NT2/D1 (cell line): ENCODE results near the gene CHAMP1.

Experiments
- SUZ12 ChIP-seq: IDR thresholded peaks from 2 replicates; pipeline ENCODE4 v1.6.1; 2011; ENCODE audit not compliant: insufficient read length, insufficient read depth; ENCODE audit errors: extremely low read depth
- YY1 ChIP-seq: IDR thresholded peaks from 2 replicates; pipeline ENCODE4 v1.6.1; 2011; ENCODE audit not compliant: insufficient read length, insufficient read depth
- ZNF274 ChIP-seq: IDR thresholded peaks from 2 replicates; pipeline ENCODE4 v1.6.1; 2011; ENCODE audit warnings: mild to moderate bottlenecking, low read depth, low read length

DNA sequence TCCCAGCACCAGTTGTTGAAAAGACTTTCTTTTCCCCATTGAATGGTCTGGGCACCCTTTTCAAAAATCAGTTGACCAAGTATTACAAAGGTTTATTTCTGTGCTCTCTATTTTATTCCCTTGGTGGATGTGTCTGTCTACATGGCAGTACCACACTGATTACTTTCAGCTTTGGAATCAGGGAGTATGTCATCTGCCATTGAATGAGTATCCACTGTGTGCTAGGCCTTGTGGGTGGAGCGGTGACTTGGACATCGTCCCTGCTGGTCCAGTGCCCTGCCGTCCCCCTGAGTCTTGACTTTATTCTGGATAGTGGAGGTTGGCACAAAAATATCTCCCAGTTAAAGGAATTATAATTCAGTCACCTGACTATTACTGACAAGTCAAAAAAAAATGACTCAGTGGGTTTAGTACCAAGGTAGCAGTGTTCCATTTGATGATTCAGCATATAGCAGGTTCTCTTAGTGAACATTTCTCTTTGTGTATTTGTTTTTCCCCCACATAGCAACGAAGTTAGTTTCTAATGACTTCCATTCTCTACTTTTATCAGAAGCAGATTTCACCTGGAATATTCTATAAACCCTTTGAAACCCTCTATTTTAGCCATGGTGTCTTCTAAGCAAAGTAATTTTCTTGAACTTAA lies 29.0 kb upstream of the CHAMP1 start:
- no peak for TF ChIP-seq ZNF274
- TF ChIP-seq SUZ12: no peak
- no peak for TF ChIP-seq YY1
